Measurements from ENCODE around the gene CCR9. TPM values are rescaled to one million over a fixed set of nuclear protein-coding genes. Genes with fewer than 3 reads are reported as not detected.

The CCR9 gene
- polyA plus RNA-seq, 1 donor: 0.05 TPM

- DNase-seq: no peak
These were observed 49.9 kb downstream of the CCR9 start for GRCh38 chr3:45936261-45936660.

- no peak for DNase-seq
These were observed 51.1 kb downstream of the CCR9 start for GRCh38 chr3:45937206-45938042.

GRCh38 chr3:45938043-45938435 is 51.7 kb downstream of the CCR9 start:
- no peak for DNase-seq

- DNase-seq: peak; percentile 89
These were observed 52.5 kb downstream of the CCR9 start for GRCh38 chr3:45938864-45939263.

GRCh38 chr3:45939341-45939771 is 53.0 kb downstream of the CCR9 start:
- DNase-seq: no peak

- no peak for DNase-seq
These were observed 53.8 kb downstream of the CCR9 start for GRCh38 chr3:45940004-45940780.

- DNase-seq: no peak
These were observed 54.5 kb downstream of the CCR9 start for GRCh38 chr3:45940781-45941365.

- no peak for DNase-seq
These were observed 55.9 kb downstream of the CCR9 start for GRCh38 chr3:45942051-45942825.

GRCh38 chr3:45943207-45943846 is 57.0 kb downstream of the CCR9 start, which contains the start of gene CXCR6:
Gene CXCR6, plus strand, starts transcription at chr3:45943464. Its CDS starts 3,018 bp downstream, at chr3:45946482.
- DNase-seq: no peak

GRCh38 chr3:45944830-45945620 is 58.7 kb downstream of the CCR9 start:
- no peak for DNase-seq

GRCh38 chr3:45946307-45946706 is 60.0 kb downstream of the CCR9 start:
- DNase-seq: no peak

GRCh38 chr3:45946875-45947274 is 60.5 kb downstream of the CCR9 start:
- no peak for DNase-seq

GRCh38 chr3:45947361-45947760 is 61.0 kb downstream of the CCR9 start:
- DNase-seq: no peak

GRCh38 chr3:45948311-45948781 is 62.0 kb downstream of the CCR9 start:
- no peak for DNase-seq

- DNase-seq: no peak
These were observed 62.5 kb downstream of the CCR9 start for GRCh38 chr3:45948881-45949280.

- DNase-seq: no peak
These were observed 63.1 kb downstream of the CCR9 start for GRCh38 chr3:45949432-45949831.

GRCh38 chr3:45950131-45950530 is 63.8 kb downstream of the CCR9 start:
- no peak for DNase-seq

- DNase-seq: no peak
These were observed 64.6 kb downstream of the CCR9 start for GRCh38 chr3:45950686-45951600.

GRCh38 chr3:45951946-45952345 is 65.6 kb downstream of the CCR9 start:
- DNase-seq: no peak

Measured in left kidney (tissue), 2 donors.